SH-SY5Y (cell line): ENCODE measurements around the gene MAP2.

ENCODE experiments used
- GATA2 ChIP-seq: IDR thresholded peaks from 2 replicates; pipeline ENCODE4 v1.6.1; 2011; ENCODE audit warnings: mild to moderate bottlenecking, low read depth, low read length
- GATA3 ChIP-seq: IDR thresholded peaks from 2 replicates; pipeline ENCODE4 v1.6.1; 2011; ENCODE audit warnings: low read depth, mild to moderate bottlenecking, low read length, moderate library complexity

DNA sequence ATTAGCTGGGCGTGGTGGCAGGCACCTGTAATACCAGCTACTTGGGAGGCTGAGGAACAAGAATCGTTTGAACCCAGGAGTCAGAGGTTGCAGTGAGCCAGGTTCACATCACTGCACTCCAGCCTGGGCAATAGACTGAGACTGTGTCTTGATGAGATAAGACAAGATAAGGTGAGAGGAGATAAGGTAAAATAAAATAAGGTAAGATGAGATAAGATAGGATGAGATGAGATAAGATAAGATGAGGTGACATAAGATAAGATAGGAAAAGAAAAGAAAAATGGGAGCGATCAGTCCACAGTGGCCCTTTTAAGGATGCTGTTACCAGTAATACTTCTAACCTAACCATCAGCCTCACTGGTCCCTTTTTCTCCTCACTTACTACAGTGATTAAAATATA lies 213.4 kb downstream of the MAP2 start:
- TF ChIP-seq GATA2, result peak; percentile 20; the same call in 1 of the 2 replicates
- TF ChIP-seq GATA3, result peak; percentile 56; the same call in 1 of the 2 replicates
